SH-SY5Y (cell line): ENCODE measurements around the gene CRTC3.

Source experiments
- GATA2 ChIP-seq: IDR thresholded peaks from 2 replicates; pipeline ENCODE4 v1.6.1; 2011; ENCODE audit warnings: mild to moderate bottlenecking, low read depth, low read length
- GATA3 ChIP-seq: IDR thresholded peaks from 2 replicates; pipeline ENCODE4 v1.6.1; 2011; ENCODE audit warnings: low read depth, mild to moderate bottlenecking, low read length, moderate library complexity

CRTC3 gene, protein sequence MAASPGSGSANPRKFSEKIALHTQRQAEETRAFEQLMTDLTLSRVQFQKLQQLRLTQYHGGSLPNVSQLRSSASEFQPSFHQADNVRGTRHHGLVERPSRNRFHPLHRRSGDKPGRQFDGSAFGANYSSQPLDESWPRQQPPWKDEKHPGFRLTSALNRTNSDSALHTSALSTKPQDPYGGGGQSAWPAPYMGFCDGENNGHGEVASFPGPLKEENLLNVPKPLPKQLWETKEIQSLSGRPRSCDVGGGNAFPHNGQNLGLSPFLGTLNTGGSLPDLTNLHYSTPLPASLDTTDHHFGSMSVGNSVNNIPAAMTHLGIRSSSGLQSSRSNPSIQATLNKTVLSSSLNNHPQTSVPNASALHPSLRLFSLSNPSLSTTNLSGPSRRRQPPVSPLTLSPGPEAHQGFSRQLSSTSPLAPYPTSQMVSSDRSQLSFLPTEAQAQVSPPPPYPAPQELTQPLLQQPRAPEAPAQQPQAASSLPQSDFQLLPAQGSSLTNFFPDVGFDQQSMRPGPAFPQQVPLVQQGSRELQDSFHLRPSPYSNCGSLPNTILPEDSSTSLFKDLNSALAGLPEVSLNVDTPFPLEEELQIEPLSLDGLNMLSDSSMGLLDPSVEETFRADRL

DNA sequence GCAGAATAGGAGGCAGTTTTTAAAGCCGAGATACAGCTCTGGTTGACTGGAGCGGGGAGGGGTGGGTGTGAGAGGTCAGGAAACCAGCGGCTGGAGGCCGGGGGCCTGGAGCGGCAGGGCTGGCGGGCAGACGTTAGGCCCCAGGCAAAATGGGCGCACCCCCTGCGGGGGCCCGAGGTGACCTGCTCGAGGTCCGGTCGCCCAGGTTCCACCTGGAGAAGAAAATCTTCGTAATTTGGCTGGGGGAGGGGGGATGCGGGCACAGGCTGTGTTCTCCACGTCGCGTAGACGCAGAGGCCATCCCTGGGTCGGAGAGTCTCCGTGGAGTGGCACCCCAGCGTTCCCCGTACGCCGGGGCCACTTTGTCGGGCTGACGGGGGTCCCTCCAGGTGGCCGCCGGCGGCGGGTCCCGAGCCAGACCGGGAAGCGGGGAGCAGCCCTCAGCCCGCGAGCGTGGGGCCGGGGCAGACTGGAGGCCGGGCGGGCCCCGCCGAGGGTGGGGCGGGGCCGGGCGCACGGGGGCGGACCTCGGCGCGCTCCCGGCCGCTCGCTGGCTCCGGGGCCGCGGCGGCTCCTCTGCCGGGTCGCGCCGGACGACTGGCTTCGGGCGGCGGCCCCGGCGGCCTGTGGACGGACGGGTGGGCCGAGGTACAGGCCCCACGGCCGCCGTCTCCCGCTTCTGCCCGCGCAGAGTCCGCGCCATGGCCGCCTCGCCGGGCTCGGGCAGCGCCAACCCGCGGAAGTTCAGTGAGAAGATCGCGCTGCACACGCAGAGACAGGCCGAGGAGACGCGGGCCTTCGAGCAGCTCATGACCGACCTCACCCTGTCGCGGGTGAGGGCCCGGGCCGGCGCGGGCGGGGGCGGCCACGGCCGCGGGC is at the start of gene CRTC3:
Gene CRTC3 (plus strand): TSS at position 553 of the 879 bp plus-strand sequence. CDS start 149 bp downstream, at position 702.
- TF ChIP-seq GATA3 (no peak), GATA2 (no peak)

DNA sequence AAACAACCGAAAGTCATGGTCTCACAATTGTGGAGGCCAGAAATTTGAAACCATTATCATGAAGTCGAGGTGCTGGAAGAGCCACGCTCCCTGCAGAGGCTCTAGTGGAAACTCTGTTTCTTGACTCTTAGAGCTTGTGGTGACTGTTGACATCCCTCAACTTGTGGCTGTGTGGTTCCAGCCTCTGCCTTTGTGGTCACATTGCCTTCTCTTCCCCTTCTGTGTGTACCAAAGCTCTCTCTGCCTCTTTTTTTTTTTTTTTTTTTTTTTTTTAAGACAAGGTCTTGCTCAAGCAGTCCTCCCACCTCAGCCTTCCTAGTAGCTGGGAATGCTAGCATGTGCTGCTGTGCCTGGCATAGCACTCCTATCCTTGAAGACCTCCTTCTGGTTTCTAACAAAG is 48.7 kb upstream of the CRTC3 start:
- no peak for TF ChIP-seq GATA2
- TF ChIP-seq GATA3, result no peak

DNA sequence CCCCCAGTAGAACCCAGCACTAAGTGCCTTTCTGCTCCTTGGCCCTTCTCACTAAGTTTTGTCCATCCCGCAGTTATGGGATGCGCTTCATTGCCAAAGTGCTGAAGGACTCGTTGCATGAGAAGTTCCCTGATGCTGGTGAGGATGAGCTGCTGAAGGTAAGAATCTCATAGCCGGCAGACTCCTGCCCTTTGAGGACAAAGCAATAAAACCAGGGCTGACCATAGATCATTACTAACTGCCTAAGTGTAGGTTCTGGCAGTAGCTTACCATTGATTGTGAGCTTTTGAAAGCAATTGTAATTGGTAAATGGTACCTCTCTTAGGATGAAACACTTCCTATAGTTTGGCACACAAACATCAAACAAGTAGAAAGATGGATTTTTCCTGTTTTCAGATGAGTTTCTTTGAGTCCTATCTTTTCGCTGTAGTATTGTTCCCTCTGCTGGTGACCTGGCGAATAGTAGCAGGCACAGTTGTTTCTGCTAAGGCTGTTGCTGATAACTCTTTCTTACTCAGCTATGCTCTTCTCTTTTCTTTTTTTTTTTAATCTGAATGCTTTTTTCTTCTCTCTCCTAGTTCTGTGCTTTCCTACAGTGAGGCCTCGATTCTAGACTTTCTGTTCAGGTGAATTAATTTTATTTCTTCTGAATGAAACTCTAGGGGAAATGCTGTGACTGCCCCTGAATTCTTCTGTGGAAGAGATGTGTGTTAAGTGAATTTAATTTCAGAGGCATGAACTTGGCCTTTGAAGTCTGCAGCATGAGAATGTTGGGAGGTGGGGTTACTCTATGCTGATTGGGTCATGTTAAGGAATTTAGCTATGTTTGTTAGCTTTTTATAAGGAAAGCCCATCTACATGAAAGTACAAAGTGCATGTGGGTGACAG is 47.4 kb upstream of the CRTC3 start:
- TF ChIP-seq GATA2 (no peak), GATA3 (no peak)

GRCh38 chr15:90483012-90483307 is 46.8 kb upstream of the CRTC3 start:
- TF ChIP-seq GATA2 (no peak), GATA3 (no peak)

DNA sequence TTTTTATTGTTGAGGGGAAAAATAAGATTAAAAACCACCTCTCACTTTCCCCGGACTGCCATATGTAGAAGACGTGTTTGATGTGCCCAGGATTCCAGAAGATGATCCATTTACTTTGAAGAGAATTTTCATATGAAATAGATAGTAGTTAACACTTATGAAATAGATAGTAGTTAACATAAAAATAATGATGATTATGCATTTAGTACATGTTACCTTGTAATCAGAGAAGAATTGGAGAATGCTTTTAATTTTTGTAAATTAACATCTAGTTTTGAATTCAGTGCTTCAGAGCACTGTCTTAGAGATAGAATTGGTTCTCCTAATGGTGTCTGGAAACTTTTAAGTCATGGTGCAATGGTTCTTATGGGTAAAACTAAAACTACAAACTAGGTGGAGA is 46.1 kb upstream of the CRTC3 start:
- TF ChIP-seq GATA2, result no peak
- TF ChIP-seq GATA3, result no peak

DNA sequence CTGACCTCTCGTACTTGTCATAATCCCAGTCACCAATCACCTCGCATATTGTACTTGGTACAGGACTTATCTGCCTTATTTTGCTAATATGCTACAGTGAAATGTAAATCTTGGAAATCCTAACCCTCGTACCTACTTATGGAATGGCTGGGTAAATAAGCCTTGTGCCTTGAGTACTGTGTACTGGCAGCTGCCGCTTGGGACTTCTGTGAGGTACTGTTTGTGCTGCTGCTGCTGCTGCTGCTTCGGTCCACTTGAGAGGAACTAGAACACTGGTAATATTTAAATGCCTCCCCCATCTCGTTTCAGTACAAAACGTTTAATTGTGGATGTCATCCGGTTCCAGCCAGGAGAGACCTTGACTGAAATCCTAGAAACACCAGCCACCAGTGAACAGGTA is 42.5 kb upstream of the CRTC3 start:
- TF ChIP-seq GATA2 (no peak), GATA3 (no peak)

DNA sequence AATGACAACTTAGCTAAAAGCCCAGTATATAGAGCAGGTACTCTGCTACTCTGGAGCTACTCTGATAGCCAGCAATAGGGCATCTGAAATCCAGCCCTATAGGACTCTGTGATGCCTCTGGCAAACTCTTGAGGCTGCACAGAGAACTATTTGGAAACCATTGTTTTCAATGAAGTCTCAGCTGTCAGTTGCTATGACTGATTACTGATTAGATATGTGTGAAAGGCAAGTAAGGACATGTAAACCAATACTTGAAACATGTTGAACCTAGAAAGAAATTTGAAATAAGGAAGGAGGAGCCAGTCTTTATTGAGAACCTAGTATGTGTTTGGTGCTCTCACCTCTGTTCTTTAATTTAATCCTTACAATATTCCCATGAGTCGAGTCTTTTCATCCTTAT is 40.2 kb upstream of the CRTC3 start:
- no peak for TF ChIP-seq GATA2
- no peak for TF ChIP-seq GATA3

DNA sequence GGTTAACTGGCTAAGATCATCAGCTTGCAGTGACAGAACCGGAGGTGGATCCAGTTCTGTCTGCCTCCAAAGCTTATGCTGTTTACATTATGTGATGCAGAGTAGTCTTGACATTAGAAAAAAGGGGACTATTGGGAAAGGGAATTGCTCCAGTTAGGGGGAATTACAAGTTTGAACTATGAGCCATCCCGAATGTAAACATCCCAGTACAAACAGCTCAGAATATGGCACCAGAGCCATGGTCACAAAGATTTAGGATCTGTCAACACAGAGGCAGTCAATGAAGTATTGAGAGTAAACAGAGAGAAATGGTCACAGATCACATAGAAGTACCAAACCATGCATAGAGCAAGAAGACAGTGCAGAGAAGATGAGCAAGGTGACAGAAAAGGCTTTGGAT is 39.8 kb upstream of the CRTC3 start:
- TF ChIP-seq GATA3 (no peak), GATA2 (no peak)

GRCh38 chr15:90493647-90494046 is 36.1 kb upstream of the CRTC3 start:
- TF ChIP-seq GATA2 (no peak), GATA3 (no peak)

DNA sequence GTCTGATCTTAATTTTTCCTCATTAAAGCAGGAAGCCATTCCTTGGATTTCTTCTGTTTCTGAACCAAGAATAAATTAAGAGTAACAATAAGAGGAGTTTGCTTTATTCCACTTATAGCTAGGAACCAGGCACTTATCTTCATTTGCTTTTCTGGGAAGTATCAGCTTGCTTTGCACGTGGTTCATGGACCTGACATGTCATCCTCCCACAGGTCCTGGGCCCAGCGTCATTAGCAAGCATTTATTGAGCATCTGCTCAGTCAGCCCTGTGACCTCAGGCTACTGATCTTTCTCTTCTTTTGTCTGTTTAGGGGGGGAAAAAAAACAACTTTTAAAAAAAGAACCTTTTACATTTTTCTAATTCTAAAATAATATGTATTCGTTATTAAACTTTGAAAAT is 34.7 kb upstream of the CRTC3 start:
- TF ChIP-seq GATA3 (no peak), GATA2 (no peak)

DNA sequence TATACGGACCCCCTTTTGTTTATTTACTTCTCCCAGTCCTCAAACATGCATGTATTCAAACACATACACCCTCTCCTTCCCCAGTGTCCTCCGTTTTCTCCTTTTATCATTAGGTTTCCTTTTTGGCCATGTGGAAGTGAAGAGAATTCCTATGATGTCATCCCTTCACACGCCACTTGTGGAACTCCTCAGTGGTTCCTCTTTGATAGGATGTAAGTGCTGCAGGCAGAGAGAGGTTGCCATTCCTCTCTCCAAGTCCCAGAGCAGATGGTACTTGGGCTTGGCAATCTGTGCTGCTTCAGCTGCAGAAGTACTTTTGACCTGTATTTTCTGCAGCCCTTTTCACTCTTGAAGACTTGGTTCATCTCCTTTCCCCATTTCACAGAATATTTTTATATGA is 32.9 kb upstream of the CRTC3 start:
- TF ChIP-seq GATA2, result no peak
- TF ChIP-seq GATA3, result no peak

DNA sequence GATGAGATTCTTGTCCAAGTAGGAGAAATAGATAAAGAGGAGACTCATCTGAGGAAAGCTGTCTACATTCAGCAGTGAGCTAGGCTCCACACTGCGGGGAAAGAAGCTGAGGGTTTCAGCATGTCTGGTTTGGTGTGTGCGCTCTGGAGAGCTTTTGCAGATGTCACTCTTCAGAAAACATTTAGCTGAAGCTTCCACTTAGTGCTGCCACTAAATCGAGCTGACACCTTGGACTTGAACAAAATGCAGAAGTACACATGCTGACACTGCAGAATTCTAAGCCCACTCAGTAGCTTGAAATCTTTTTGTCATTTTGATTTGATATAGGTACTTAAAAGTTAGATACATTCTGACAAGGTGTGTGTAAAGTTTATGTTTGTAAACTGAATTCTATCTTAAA is 32.3 kb upstream of the CRTC3 start:
- no peak for TF ChIP-seq GATA2
- no peak for TF ChIP-seq GATA3

DNA sequence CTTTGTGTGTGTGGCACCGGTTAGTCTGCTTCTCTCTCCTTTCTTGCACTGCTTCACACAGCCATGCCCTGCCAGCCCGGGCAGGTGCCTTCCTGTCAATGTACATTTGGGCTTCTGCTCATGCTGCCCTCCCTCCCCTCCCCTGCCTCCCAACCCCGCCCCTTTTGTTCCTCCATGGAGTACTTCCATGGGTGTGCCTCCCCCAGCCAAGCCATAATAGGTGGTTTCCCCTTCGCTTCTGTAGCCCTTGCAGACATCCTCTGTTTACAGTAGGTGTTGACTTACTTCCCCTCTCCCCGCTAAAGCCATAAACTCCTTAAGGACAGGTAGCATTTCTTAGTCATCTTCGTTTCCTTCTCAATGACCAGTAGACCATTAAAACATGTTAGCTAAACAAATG is 31.8 kb upstream of the CRTC3 start:
- no peak for TF ChIP-seq GATA2
- TF ChIP-seq GATA3, result no peak

GRCh38 chr15:90500171-90500570 is 29.6 kb upstream of the CRTC3 start:
- TF ChIP-seq GATA3, result no peak
